Dendritic cell treated with granulocyte-macrophage colony-stimulating factor and Interleukin-4, amounts not matched to agents 40 ng/mL and 50 ng/mL, for 4 days (primary cell): ENCODE results near the gene CAPN9.

Source experiments
- H3K27ac Mint-ChIP-seq: one replicate; pipeline ENCODE4 v1.8.0; 2022; ENCODE audit warnings: mild to moderate bottlenecking, mixed read lengths
- H3K27me3 Mint-ChIP-seq: one replicate; pipeline ENCODE4 v1.8.0; 2022; ENCODE audit warnings: mild to moderate bottlenecking, mixed read lengths
- H3K36me3 Mint-ChIP-seq: one replicate; pipeline ENCODE4 v1.8.0; 2022; ENCODE audit warnings: low read depth, mixed read lengths
- H3K4me1 Mint-ChIP-seq: one replicate; pipeline ENCODE4 v1.8.0; 2022; ENCODE audit warnings: low read depth, mixed read lengths
- H3K4me3 Mint-ChIP-seq: one replicate; pipeline ENCODE4 v1.8.0; 2022; ENCODE audit warnings: mild to moderate bottlenecking, moderate library complexity, mixed read lengths
- H3K9me3 Mint-ChIP-seq: one replicate; pipeline ENCODE4 v1.8.0; 2022; ENCODE audit warnings: mixed read lengths
- intact Hi-C: fragments of 100-400 bp; cut with micrococcal nuclease; formaldehyde crosslinking; loops from one replicate; pipeline ENCODE4 v1.15.0; 2022

Gene CAPN9

DNA sequence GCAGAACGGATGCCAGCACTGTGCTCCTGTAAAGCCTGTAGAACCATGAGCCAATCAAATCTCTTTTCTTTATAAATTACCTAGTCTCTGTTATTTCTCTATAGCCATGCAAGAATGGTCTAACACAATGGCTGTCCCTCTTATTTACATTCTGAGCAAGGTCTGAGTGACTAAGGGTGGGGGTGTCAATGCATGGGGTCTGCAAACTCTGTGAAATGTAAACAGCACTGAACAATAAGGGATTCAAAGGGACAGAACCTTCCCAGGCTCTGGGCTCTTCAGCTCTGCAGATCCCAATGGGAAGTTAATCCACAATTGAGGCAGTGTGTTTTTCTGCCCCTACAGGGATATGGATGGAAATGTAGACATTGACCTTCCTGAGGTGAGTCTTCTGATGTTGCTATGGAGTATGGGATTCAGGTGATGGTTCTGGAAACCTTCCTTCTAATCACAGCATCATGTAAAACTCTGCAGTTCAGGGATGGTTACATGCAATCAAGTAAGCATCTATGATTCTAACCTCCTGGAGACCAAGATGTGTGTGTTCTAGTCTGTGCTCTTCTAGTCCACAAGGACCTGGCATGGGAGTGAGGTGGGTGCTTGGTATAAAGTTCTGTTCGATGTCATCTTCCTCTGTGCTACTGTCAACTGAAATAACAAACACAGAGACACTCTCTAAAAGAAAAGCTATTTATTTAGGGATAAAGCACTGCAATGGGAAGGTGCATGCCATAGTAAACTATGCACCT lies 38.6 kb downstream of the CAPN9 start:
- H3K9me3 Mint-ChIP-seq: no peaks in the 10 kb centered on the region
- intact Hi-C loops: no loop called here
- H3K27me3 Mint-ChIP-seq: peaks cover 4% of the 10 kb centered on the region
- H3K4me1 Mint-ChIP-seq: no peaks in the 10 kb centered on the region
- no peaks in the 10 kb centered on the region for H3K36me3 Mint-ChIP-seq
- H3K27ac Mint-ChIP-seq: no peak overlapping the region
- no peak overlapping the region for H3K4me3 Mint-ChIP-seq

DNA sequence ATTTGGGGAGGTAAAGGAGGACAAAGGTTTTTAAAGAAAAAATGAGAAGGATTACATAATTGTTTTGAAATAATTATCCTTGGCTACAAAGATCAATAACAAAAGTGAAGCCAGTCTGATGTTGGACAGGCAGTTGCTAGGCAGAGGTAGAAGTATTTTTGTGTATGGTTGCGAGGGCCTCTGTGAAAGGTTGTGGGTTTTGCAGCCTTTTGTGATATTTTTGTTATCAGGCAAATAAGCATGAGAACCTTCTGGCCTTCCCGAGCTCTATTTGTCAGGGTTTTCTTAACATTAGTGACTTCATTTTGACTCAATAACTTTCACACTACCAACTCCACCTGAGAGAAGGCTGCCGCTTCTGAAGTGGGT lies 39.2 kb downstream of the CAPN9 start:
- Mint-ChIP-seq H3K27me3 (peaks cover 4% of the 10 kb centered on the region), H3K27ac (no peak overlapping the region), H3K4me3 (no peak overlapping the region), H3K36me3 (no peaks in the 10 kb centered on the region), H3K4me1 (no peaks in the 10 kb centered on the region), H3K9me3 (no peaks in the 10 kb centered on the region)
- intact Hi-C loops: no loop called here

DNA sequence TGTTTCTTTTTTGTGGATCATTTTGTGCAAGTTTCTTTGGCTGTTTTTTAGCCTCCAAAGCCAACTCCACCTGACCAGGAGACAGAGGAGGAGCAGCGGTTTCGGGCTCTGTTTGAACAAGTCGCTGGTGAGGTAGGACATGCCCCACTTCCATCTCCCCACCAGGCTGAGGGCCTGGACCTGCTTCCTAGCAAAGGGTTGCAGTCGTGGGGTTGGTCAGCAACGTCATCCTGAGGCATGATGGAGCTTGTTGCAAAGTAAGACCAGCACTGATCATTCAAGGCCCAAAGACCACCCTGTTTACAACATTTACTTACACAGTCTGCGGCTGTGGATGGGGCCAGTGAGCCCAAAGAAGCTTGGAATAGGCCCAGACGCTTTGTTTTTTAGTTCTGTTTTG lies 40.3 kb downstream of the CAPN9 start:
- Mint-ChIP-seq H3K4me3 (no peak overlapping the region), H3K9me3 (no peaks in the 10 kb centered on the region), H3K4me1 (no peaks in the 10 kb centered on the region), H3K36me3 (no peaks in the 10 kb centered on the region), H3K27ac (no peak overlapping the region), H3K27me3 (peaks cover 6% of the 10 kb centered on the region)
- intact Hi-C loops: no loop called here

DNA sequence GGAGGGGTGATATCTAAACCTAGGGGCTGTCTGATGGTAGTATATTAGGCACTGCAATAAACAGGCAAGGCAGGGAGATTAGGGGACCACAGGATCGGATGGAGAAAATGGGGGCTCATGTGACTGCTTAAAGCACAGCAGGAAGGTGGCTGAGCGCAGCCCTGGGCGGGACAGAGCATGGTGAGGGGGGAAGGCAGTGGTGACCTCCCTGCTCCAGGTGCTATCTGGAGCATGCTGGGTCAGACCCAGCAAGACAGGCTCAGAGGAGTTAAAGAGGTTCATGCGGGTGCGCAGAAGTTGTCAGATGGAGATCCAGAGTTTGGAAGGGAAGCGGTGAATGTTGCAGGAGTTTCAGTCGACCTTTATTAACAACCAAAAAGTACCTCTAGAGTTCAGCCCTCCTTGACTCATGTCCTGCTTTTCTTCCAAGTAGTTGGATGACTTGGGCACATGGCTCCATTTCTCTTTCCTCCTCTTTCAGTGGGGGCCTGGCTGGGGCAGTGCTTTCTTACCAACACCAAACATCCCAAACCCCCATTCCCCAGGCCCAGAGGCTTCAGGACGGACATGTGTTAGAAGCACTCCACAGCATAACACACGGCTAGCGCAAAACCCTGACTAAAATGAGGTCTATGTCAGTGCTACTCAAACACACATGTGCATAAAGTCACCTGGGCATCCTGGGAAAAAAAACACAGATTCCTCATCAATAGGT lies 41.5 kb downstream of the CAPN9 start:
- Mint-ChIP-seq H3K4me3 (no peak overlapping the region), H3K36me3 (no peaks in the 10 kb centered on the region), H3K4me1 (no peaks in the 10 kb centered on the region), H3K27ac (no peak overlapping the region), H3K27me3 (peaks cover 5% of the 10 kb centered on the region), H3K9me3 (no peaks in the 10 kb centered on the region)
- intact Hi-C loops: no loop called here

DNA sequence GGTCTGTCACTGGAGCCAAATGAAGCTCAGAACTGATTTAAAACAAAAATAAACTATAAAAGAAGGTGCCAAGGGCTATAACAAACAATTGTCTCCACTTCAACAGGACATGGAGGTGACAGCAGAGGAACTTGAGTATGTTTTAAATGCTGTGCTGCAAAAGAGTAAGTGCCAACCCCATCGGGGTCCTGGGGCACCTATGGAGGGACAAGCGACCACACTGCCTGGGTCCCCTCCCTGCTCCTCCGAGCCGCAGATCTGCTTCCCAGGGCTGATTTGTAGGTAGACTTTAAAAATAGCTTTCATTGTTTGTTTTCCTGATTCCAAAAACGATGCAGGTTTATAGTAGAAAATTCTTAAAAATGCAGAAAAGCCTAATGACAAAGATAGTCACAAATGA lies 42.8 kb downstream of the CAPN9 start:
- Mint-ChIP-seq H3K4me1 (no peaks in the 10 kb centered on the region), H3K36me3 (no peaks in the 10 kb centered on the region), H3K9me3 (no peaks in the 10 kb centered on the region), H3K4me3 (no peak overlapping the region), H3K27ac (no peak overlapping the region), H3K27me3 (peaks cover 6% of the 10 kb centered on the region)
- intact Hi-C loops: no loop called here

DNA sequence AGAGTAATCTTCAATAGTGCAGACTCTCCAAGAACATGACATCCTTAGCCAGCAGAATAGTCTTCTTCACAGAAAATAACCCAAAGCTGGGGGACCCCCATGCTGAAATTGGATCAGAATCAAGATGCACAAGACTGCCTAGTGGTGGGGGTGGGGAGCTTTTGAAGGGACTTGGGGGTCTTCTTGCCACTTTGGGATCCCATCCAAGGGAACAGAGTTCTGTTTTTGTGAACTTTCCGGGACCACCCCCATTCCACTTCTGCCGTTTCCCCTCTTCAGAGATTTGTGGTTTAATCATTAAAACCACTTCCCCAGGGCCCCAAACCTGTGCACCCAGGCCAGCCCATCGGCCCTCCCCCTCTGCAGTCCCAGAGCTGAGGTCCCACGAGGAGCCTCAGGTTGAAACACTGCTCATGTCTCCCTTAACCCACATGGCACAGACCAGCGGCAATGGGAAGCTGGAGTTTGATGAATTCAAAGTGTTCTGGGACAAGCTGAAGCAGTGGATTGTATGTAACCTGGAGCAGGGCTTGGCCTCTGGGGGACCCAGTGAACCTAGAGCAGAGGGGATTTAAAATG lies 44.9 kb downstream of the CAPN9 start:
- Mint-ChIP-seq H3K4me1 (no peaks in the 10 kb centered on the region), H3K27me3 (peaks cover 6% of the 10 kb centered on the region), H3K9me3 (no peaks in the 10 kb centered on the region), H3K27ac (no peak overlapping the region), H3K36me3 (no peaks in the 10 kb centered on the region), H3K4me3 (no peak overlapping the region)
- intact Hi-C loops: no loop called here

DNA sequence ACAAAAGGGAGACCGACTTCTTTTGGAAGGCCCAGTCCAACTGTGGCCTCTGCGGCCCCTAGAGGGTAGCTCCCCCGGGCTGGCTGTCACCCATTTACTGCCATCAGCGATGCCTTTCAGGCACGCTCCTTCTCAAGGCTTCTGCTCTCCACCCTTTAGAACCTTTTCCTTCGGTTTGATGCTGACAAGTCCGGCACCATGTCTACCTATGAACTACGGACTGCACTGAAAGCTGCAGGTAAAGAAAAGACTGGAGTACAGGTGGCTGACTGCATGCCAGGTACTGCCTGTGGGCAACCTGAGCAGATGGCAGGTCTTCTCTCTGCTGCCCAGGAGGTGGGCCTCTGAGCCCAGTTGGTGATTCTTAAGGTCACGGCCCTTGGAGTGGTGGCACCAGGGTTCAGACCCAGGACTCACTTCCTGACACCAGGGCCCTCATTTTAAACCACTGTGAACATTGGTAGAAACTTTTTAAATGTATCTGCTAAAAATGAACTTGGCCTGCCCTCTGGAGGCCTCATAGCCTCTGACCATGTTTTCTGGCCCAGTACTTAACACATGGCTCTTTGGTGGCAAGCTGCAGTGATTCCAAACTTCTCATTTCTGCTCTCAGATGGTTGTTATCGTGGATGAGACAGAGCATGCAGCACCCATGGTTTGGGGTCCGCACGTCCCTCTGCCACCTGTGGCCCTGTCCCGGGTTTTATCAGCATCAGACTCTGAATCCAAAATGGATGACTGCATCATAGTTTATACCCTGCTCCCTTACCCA lies 45.7 kb downstream of the CAPN9 start:
- no peak overlapping the region for H3K4me3 Mint-ChIP-seq
- H3K9me3 Mint-ChIP-seq: no peaks in the 10 kb centered on the region
- H3K4me1 Mint-ChIP-seq: no peaks in the 10 kb centered on the region
- H3K27me3 Mint-ChIP-seq: peaks cover 6% of the 10 kb centered on the region
- intact Hi-C loops: no loop called here
- no peak overlapping the region for H3K27ac Mint-ChIP-seq
- H3K36me3 Mint-ChIP-seq: no peaks in the 10 kb centered on the region

DNA sequence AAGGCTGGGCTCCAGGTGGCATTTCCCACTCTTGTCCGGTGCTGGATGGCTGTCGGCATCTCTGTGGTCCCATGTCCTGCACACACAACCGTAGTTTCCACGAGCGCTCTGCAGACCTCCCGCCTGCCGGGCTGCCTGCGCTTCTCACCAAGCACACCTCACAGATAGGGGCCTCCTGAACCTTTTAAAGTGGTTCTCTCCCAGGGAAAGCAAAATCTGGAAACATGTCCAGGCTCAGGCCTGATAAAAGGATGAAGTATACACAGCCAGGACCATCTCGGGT lies 46.2 kb downstream of the CAPN9 start:
- H3K27me3 Mint-ChIP-seq: peaks cover 6% of the 10 kb centered on the region
- H3K4me1 Mint-ChIP-seq: no peaks in the 10 kb centered on the region
- no peaks in the 10 kb centered on the region for H3K36me3 Mint-ChIP-seq
- no peaks in the 10 kb centered on the region for H3K9me3 Mint-ChIP-seq
- H3K27ac Mint-ChIP-seq: no peak overlapping the region
- no peak overlapping the region for H3K4me3 Mint-ChIP-seq
- intact Hi-C loops: no loop called here

DNA sequence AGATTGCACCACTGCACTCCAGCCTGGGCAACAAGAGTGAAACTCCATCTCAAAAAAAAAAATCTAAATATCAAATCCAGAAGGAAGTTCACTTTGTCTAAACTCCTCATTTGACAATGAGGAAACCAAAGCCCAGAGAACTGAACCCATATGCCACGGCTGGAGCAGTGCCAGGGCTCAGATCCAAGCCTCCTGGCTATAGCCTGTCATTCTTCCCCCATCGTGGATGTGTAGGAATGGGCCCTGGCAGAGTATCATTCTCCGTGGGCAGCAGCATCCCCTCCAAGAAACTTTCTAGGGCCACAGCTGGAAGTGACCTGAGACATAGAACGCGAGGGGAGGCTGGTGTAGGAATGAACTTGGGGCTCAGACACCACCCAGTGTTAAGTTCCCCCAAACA lies 47.2 kb downstream of the CAPN9 start:
- H3K4me1 Mint-ChIP-seq: no peaks in the 10 kb centered on the region
- no peak overlapping the region for H3K27ac Mint-ChIP-seq
- H3K4me3 Mint-ChIP-seq: no peak overlapping the region
- no peaks in the 10 kb centered on the region for H3K36me3 Mint-ChIP-seq
- no peaks in the 10 kb centered on the region for H3K9me3 Mint-ChIP-seq
- intact Hi-C loops: no loop called here
- H3K27me3 Mint-ChIP-seq: peaks cover 3% of the 10 kb centered on the region

DNA sequence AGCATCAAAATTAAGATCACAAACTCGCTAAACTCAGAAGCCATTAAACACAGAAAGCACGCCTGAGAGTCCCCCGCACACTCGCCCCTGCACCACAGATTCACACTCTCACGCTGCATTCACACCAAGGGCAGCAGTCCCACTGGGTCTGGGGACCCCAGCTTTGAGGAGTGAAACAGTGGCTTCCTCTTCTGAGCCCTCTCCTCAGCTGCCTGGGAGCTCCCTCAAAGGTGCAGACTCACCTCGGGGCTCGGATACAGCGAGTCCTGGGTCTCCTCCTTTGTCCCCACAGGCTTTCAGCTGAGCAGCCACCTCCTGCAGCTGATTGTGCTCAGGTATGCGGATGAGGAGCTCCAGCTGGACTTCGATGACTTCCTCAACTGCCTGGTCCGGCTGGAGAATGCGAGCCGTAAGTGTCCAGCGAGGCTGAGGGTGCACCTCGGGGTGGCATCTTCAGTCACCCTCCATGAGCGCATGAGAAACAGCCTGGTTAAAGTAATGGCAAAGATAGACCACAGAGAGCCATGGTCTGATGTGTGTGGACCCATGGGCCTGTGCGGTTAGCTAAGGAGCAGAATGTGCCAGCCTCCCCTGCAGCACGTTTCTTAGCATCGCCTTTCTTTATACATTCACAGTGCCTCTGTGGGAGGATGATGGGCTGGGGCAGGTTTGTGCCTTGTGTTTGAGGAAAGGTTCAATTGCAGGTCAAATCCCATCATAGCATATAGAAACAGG lies 47.9 kb downstream of the CAPN9 start:
- no peak overlapping the region for H3K4me3 Mint-ChIP-seq
- intact Hi-C loops: loop anchor here (5.0 kb wide), 1 partner anchor 417 kb away; no protein-coding TSS in a partner anchor
- no peaks in the 10 kb centered on the region for H3K36me3 Mint-ChIP-seq
- no peaks in the 10 kb centered on the region for H3K9me3 Mint-ChIP-seq
- H3K27ac Mint-ChIP-seq: no peak overlapping the region
- H3K4me1 Mint-ChIP-seq: no peaks in the 10 kb centered on the region
- peaks cover 4% of the 10 kb centered on the region for H3K27me3 Mint-ChIP-seq

DNA sequence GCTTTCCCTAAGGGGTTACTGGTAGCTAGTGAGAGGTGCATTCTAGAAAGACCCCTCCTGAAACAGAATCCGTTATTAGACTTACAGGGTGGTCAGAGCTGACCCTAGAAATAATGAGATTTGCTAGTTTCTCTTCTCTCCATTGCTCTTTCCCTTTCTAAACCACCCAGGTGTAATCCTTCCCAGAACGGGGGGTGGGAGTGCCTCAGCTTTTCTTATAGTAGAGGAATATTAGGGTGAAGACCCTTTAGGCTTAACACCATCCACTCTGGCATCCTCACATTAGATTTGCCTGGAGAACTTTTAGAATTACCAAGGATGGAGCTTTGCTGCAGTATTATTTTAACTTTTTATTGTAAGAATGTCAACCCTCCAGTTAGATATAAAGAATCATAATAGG lies 49.4 kb downstream of the CAPN9 start:
- intact Hi-C loops: loop anchor here (5.0 kb wide), 1 partner anchor 416 kb away; no protein-coding TSS in a partner anchor
- Mint-ChIP-seq H3K27ac (no peak overlapping the region), H3K4me3 (no peak overlapping the region), H3K36me3 (no peaks in the 10 kb centered on the region), H3K9me3 (no peaks in the 10 kb centered on the region), H3K27me3 (peaks cover 4% of the 10 kb centered on the region), H3K4me1 (no peaks in the 10 kb centered on the region)

DNA sequence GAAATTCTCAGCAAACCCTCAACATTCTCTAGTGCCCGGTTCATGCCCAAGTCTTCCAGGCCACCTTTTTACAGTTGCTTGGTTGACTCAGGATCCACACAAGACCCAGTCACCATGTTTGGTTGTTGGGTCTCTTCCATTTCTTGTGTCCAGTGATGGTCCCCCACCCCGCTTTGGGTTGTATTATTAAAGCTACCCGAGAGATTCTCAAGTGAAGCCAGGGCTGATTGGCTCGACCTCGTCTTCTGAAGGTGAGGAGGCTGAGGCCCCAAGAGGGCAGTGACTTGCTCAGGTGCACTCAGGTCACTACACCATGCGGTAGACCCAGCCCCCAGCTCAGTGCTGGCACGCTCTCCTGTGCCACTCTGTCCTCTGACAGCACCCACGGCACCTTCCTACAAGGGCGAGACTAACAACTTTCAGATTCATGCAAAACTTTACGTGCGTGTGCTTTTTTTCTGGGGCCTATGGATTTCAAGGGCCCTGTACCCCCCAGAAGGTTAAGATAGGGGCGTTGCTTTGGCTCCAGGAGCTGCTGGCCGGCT lies 50.3 kb downstream of the CAPN9 start:
- Mint-ChIP-seq H3K27me3 (peaks cover 3% of the 10 kb centered on the region), H3K27ac (no peak overlapping the region), H3K4me3 (no peak overlapping the region), H3K9me3 (no peaks in the 10 kb centered on the region), H3K4me1 (no peaks in the 10 kb centered on the region), H3K36me3 (no peaks in the 10 kb centered on the region)
- intact Hi-C loops: loop anchor here (5.0 kb wide), 1 partner anchor 415 kb away; no protein-coding TSS in a partner anchor

DNA sequence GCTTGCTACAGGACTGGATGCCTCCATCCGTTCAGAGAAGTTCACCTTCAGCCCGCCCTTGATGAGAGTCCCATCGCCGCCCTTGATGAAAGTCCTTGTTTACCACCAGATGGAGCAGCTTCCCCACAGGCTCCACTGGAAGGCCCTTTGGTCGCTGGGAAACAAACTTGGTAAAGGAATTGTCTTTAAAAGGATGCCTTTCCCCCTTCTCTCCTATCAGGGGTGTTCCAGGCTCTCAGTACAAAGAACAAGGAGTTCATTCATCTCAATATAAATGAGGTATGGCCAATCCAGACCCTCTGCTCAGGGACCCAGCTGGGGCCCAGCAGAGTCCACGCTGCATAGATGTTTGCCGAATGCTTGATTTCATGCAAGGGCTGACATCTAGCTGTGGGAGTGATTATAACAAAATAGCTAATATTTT lies 50.8 kb downstream of the CAPN9 start:
- intact Hi-C loops: loop anchor here (5.0 kb wide), 1 partner anchor 414 kb away; no protein-coding TSS in a partner anchor
- H3K4me1 Mint-ChIP-seq: no peaks in the 10 kb centered on the region
- no peak overlapping the region for H3K27ac Mint-ChIP-seq
- H3K27me3 Mint-ChIP-seq: peaks cover 4% of the 10 kb centered on the region
- no peaks in the 10 kb centered on the region for H3K9me3 Mint-ChIP-seq
- H3K36me3 Mint-ChIP-seq: no peaks in the 10 kb centered on the region
- no peak overlapping the region for H3K4me3 Mint-ChIP-seq
